Middle frontal gyrus (tissue), 1 donor: ENCODE data around the gene MPPED1.

Experiments used
- DNase-seq: peaks from one replicate; pipeline ENCODE4 v3.0.0-alpha.2; 2015; ENCODE audit warnings: low spot score; ENCODE audit errors: extremely low spot score

Gene MPPED1

DNA sequence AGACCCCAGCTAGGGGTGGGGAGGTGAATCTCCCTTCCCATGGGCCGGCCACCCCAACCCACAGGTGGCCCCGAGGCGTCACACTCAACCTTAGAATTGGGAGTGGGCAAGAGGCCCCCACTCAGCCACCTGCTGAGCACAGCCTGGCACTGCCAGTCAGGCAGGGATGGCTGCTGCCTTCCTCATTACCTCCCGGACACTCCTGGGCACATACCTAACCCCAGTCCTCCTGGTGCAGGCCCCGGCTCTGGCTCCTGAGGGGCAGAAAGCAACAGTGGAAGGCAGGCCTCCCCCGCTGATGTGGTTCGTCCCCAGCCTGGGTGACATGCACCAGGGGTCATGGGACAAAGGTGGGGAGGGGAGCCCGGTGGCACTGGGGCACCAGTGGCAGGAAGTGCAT is 103.6 kb downstream of the MPPED1 start:
- no peak for DNase-seq

DNA sequence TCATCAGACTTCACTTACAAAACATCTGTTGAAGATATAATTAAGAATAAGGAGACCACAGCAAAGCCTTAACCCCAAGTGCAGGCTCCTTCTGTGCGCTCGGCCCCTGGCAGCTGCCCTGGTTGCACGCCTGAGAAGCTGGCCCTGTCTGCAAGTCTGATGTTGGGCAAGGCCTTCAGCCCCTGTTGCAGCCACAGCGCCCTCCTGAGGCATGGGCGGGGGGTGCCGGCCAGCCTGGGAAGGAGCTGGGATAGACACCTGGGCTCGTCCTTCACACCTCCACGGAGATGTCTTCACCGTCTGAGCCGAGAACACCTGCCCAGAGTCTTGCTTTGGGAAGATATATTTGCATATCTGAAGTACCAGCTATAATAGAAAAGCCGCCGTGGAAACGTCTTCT is 104.1 kb downstream of the MPPED1 start:
- no peak for DNase-seq

DNA sequence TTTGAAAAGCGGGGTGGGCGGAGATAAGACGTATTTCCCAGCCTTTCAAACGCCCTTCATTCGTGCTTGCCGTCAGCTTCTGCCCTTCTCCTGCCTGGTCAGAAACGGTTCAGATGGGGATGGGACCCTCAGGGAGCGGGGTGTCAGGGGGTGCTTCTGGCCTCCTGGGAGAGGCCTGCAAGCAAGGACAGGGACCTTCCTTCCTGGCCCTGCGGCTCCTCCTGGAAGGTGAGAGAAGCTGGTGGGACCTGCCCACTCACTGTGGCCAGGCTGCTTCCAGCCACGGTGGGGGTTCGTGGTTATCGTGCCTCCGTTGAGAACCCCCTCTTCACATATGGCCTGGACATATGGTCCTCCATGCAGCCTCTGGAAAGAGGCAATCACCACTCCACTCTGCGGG is 104.6 kb downstream of the MPPED1 start:
- no peak for DNase-seq

DNA sequence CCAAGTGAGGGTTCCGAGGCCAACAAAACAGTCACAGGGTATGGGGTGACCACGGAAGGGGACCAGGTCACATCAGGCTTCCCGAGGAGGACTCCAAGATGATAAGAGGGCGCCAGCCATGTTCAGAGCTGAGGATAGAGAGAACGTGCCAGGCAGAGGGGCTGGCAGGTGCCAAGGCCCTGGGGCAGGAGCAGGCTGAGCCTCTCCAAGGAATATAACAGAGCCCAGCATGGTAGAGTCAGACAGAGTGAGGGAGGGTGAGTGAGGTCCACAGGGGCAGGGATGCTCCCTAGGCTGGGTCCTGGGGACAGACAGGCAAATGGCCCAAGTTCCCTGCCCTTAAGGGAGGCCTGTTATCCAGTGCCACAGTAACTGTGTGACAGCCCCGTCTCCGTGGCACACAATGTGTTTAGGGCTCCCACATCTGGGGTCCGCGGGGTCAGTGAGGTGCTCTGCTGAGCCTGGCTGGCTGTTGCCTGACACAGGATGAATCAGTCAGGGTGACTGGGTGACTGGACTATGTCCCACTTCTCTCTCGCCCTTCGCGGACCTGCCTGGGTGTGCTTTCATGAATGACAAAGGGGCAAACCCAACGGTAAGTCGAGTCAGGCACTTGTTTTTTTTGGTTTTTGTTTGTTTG is 105.3 kb downstream of the MPPED1 start:
- no peak for DNase-seq

DNA sequence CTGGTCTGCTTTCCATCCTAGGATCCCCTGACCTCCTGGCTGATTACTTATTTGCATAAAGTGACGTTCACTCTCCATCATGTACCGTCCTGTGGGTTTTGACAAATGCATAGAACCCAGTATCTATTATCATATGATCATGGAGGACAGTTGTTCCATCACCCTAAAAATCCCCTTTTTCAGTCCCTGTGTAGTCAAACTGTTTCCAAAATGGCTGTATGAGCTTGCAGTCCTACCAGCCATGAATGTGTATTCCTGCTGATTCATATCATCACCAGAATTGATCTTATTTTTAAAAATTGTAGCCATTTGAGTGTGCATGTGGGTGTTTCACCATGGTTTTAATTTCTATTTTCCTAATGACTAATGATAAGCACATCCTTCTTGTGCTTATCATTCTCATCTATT is 108.8 kb downstream of the MPPED1 start:
- DNase-seq = no peak

DNA sequence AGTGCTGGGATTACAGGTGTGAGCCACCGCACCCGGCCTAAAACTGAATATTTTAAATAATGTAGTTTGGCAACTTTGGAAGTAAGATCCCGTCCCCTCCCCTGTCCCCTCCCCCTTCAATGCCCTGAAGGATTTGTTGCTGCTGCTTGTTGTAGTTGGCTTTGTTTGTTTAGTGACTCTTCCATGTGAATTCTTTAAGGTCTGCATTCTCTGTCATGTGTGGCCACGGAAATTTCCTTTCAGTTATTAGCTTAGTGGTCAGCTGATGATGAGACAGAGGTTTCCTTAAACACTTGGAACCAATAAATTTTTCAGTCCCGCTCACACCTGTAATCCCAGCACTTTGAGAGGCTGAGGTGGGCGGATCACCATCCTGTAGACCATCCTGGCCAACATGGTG is 109.9 kb downstream of the MPPED1 start:
- DNase-seq = no peak

DNA sequence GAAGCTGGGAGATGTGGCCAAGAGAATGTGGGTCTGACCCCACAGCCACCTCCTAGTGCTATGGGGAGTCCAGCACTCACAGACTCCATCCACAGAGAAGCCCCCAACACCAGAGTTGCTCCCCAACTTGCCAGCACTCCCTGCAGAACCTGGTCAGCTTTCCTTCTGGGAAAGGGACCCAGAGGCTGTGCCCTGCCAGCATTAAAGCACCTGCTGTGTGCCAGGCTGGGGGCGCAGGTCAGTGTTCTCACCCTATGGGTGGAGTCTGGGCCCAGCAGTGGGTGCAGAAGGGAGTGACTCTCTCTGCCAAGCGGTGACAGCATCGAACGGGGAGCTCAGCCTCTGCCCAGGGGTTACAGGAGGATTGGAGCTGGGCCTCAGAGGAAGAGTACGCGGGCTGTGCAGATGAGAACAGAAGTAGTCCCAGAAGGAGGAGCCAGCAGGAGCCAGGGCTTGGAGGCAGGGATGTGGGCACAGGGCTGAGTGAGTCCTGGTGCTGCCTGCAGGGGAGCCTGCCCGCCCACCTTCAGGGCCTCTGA is 114.4 kb downstream of the MPPED1 start:
- DNase-seq = no peak

DNA sequence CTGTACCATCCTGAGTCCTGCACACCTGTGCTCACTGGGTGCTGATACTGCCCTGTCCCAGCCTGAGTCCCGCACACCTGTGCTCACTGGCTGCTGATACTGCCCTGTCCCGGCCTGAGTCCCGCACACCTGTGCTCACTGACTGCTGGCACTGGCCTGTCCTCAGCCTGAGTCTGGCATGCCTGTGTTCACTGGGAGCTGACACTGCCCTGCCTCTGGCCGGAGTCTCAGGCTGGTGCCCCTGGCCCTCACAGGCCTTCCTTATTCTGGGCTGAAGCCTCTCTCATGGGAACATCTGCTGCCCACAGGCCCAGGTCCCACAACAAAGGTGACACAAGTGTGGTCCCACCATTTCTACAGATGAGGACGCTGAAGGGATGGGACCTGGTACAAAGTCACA is 115.1 kb downstream of the MPPED1 start:
- no peak for DNase-seq

DNA sequence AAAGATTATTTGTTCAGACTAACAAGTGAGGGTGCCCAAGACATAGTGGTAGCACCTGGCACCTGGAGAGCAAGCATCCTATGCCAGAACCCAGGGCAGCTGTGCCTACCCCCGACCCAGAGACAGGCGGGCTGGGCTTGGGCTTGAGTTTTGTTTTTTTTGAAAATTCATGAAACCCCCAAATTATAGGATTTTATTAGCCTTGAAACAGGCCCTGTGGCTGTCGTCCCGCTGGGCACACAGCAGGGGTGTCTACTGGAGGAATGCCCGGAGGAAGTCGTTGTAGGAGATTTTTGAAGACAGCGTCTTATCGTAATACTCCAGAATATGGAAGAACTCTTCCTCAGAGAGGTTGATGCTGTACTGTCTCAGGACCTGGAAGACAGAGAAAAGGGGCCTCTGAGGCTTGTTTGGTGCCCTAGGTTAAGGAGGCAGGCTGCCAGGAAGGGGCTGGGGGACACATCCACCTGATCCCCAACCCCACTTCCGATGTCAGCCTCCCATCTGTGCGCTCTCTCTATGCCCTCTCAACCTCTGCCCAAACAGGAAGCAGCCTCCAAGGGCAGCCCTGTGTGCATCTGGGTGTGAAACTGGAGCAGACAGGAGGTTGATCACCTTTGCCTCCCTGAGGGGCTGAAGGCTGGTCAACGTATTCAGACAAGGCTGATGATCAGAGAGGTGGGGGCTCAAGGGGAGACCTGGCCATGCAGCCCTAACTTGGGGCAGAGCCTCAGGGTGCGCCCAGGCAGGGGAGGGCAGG is 117.0 kb downstream of the MPPED1 start:
- DNase-seq = no peak

DNA sequence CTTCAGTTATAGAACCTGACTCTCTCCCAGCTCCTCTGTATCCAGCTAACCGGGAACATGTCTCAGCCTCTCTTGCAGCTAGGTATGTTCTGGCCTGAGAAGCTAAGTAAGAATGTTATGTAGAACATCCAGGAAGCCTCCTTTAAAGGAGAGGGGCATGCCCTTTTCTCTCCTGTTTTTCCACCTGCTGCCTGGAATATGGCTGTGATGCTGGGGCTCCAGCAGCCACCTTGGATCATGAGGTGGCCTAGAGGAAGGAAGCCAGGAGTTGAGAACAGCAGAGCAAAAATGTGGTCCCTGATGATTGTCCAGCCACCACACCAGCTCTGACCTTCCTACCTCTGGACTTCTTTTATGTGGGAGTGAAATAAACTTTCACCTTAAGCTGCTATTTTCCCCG is 117.6 kb downstream of the MPPED1 start:
- DNase-seq = no peak

DNA sequence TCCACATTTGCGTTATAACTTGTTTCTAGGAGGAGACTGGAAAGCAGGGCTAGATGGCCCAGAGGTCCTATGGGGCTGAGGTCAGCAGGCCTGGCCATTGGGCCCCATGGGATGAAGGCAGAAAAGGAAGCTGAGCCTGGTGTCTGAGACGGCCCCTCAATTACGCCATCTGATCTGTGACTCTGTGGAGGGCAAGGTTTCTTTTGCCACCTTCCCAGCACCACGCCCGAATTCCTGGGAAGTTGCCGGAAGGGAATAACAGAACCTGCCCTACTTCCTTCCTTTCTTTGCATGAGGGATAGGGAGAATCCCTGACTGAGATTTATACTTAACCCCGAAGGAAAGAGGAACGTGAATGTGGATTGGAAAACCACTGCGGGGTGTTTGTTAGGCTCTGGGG is 118.1 kb downstream of the MPPED1 start:
- DNase-seq = no peak

DNA sequence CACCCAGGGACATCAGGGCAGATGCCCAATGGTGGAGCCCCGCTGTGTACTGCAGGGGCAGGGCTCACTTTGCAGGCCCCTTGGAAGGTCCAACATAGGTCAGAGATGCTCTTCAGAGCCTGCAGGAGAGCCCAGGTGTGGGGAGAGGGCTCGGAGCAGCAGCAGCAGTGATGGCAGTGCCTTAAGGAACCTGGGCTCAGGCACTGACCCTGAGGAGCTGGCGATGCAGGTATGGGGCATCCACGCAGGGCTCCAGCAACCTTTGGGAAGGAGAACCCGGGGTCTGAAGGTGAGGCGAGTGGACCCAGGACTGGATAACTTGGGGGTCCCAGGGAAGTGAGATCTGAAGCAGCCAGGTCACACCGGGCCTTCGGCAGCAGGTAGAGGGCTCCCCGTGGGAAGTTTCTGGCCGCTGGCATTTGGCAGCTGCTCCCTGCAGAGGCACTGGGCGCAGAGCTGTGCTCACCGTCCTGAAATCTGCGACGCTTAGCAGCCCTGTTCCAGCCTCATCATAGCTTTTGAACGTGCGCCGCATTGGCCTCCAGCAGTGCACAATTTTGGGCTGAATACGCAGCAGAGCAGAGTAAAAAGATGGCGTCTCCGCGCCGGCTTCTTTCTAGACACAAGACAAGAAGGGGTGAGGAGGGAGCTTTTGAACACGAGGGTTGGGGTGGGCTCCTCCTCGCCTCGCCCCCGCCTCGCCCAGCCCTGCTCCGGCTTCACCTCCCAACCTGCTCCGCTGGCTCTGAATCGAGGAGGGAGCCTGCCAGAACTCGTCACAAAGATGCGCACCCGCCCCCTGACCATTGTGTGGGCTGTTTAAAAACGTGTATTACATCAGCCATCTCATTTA is 118.8 kb downstream of the MPPED1 start:
- no peak for DNase-seq

DNA sequence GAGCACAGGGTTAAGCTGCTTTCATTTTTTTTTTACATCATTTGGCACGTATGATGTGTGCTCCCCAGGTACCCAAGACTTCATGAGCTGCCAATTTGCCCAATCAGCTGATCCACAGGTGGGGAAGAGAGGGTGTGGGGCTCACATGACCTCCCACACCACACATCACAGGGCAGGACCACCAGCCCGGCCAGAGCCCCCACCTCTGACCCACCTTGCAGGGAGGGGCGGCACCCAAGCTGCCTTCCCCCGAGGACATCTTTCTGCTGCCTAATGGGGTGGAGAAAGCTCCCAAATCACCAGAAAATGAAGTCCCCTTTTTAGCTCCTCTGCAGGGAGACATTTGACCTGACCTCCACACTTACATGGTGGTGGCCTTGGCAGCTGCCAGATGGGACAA is 119.8 kb downstream of the MPPED1 start:
- DNase-seq = no peak

DNA sequence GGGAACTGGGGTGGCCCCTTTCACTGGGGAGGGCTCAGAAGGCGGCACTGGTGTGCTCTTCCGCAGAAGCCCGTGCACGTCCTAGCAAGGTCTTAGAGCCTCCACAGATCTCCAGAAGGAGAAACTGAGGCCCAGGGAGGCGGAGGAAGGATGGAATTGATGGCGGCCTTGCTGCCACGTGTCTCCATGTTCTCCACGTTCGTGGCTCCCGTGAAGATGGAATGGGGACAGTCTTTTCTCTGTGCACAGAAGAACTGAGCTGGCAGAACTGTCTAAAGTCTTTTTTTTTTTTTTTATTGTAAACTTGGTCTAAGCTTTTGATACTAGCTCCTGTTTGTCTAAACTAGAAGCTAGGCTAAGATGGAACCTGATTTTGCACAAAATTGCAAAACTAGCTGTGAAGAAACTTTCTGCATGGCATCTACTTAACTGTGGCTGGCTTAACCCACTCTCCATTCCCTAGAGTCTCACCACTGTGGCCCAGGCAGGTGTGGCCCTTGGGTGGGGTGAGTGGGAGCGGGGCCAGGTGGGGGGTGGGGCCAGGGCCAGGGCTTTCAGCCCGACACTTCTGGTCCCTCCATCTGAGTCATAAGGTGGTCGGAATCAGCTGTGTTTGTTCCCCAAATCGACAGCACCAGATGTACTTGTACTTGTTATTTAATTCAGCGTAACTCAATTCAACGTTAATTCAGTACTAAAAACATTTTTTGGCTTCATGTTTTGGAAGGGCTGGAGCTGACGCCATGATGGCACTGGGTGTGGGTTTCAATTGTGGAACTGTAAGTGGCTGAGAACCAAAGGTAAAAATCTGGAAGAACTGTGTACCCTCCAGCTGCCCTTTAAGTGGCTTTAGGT is 120.7 kb downstream of the MPPED1 start:
- DNase-seq = no peak

DNA sequence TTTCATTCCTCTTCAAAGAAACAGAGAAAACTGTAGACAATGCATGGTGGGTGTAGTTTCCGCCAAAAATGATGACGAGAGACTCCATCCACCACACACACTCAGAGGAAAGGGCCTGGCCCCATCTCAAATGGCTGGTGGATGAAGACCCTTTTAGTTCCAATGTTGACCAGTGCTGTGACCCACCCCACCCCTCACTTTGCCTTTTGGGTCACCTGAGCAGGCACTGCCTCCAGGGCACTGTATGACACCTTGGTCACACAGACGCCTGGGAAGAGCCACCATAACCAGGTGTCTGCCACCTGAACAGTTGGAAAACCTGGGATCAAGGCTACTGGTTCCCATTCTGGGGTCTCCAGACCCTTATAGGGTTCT is 121.3 kb downstream of the MPPED1 start:
- DNase-seq = no peak

DNA sequence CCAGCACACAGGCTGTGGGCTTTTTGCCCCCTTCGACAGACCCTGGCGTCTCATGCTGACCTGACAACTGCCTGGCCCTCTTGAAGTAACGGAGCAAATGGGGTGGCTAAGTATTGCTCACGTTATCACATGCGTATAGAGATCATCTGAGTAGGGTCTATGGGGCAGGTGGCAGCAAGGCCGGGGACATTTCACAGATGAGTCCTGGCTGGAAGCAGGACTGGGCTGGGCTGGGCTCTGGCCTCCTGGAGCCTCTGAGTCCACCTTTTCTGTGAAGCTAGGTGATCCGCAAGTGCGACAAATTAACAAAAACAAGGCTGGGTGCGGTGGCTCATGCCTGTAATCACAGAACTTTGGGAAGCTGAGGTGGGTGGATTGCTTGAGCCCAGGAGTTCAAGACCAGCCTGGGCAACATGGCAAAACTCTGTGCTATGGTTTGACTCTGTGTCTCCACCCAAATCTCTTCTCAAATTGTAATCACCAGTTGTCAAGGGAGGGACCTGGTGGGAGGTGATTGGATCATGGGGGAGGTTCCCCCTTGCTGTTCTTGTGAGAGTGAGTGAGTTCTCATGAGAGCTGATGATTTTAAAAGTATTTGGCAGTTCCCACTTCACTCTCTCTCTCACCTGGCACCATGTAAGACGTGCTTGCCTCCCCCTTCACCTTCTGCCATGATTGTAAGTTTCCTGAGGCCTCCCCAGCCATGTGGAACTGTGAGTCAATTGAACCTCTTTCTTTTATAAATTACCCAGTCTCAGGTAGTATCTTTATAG is 122.0 kb downstream of the MPPED1 start:
- DNase-seq = no peak

DNA sequence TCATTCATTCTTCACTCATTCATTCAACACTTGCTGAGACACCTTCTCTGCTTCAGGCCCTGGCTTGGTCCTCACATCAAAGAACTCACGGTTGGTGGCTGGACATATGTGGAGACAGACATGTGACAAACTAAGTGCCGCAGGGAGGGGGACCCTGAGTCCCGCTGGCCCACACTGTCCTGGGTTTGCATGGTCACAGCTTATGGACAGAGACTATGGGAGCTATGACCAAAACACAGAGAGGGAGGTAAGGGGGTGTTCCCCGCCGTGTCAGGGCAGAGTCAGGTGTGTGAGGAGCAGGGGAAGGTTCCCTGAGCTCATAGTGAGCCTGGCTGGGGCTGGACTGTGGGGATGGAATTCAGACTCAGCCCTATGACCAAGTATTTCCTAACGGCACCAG is 123.1 kb downstream of the MPPED1 start:
- DNase-seq = no peak

DNA sequence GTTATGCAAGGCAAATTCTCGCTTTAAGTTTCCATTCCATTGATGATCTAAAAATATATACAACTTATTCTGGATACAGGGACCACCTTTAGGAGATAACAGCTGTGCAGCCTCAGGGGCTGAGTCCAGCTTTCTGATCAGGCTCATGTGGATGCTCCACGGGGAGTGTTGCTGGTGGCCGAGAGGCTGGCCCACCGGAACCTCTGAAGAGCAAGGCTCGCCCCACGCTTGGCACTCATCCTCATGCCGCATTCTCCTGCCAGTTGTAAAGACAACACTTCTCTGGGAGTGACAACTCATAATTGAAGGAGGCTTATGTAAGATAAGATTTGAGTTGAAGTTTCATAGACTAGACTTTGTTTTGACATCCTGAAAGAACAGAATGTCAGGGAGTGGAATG is 123.5 kb downstream of the MPPED1 start:
- DNase-seq = no peak

DNA sequence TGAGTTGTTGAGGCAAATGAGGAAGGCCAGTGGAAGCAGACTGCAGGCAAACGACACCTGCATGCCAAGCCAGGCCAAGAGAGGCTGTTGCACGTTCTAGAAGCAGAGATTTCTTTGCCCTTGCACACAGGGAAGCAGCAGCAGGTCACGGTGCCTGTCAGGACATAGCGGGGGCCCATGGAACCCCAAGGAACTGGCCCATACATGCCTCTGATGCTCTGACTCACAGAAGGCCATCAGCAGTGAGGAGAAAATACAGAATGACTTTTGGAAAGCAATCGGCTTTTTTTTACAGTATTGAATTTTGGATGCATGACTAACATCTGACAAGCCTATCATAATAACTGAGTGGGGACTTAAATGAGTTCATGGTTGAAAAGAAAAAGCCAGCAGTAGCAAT is 123.9 kb downstream of the MPPED1 start:
- DNase-seq = no peak

DNA sequence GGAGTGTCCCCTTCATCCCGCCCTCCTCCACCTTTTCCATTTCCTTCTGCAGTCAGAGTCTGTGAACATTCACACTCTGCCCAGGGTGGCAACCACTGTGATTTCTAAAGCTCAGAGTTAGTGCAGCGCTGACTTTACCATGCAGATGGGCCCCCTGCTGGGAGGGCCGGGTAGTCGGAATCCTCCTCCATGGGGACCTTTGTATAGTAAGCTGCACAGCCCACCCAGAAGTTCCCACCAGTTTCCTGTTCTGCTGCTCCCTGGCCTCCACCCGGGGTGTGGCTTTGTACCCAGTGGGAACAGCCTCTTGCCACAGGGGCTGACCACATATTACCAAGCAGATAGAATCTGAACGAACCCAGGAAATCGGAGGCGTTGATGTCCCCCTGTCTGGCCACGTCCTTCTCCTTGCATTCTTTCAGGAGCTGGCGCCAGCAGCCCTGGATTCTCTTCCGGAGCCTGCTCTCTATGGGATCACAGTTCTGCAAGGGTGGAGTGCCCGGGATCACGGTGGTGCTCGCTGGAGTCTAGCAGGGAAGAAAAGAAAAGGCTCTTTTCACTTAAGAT is 125.3 kb downstream of the MPPED1 start:
- no peak for DNase-seq
